ENCODE results near the gene UBE3B.

DNA sequence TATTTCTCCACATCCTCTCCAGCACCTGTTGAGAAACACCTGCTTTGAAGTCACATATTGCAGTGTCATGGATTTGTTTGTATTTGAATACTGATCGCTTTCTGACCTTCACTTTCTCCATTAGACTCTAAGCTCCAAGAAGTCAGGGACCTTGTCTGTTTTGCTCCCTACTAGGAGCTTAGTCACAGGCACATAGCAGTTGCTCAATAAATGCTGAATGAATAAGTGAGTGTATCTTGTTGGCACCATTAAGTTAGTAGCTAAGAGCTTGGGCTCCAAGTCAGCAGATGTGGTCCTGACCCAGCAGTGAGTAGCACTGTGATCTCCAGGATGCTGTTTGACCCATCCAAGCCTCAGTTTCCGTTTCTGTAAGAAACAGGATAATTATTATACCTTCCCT, 106.3 kb downstream of the UBE3B start:
- TF ChIP-seq, protein P1, sequence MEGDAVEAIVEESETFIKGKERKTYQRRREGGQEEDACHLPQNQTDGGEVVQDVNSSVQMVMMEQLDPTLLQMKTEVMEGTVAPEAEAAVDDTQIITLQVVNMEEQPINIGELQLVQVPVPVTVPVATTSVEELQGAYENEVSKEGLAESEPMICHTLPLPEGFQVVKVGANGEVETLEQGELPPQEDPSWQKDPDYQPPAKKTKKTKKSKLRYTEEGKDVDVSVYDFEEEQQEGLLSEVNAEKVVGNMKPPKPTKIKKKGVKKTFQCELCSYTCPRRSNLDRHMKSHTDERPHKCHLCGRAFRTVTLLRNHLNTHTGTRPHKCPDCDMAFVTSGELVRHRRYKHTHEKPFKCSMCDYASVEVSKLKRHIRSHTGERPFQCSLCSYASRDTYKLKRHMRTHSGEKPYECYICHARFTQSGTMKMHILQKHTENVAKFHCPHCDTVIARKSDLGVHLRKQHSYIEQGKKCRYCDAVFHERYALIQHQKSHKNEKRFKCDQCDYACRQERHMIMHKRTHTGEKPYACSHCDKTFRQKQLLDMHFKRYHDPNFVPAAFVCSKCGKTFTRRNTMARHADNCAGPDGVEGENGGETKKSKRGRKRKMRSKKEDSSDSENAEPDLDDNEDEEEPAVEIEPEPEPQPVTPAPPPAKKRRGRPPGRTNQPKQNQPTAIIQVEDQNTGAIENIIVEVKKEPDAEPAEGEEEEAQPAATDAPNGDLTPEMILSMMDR (conservative IDR thresholded peaks at IDR 0.05), result no peak
- TF ChIP-seq EZH2 (IDR thresholded peaks at IDR 0.05; ENCODE audit: low read depth), result no peak

All from PC-9 (cell line).